Retina (tissue), 1 donor: ENCODE measurements around the gene A1BG.
A peak's percentile ranks its signal among the peaks of the same experiment; 100 is the strongest.
"Not testable (repeated sequence)": the region's sequence is repeated elsewhere in the genome, so short reads cannot be mapped to it uniquely, and the experiment has no call there.

ENCODE experiments used
- DNase-seq: peaks from one replicate; pipeline ENCODE4 v3.0.0-alpha.2; 2016

The A1BG gene

GRCh38 chr19:58356766-58357480 lies 3.6 kb upstream of the A1BG start:
- peak; percentile 52 for DNase-seq

GRCh38 chr19:58355908-58356765 lies 2.8 kb upstream of the A1BG start:
- DNase-seq = peak; percentile 62

- no peak for DNase-seq
These were observed 2.0 kb upstream of the A1BG start for GRCh38 chr19:58355215-58355796.

- no peak for DNase-seq
These were observed 1.3 kb upstream of the A1BG start for GRCh38 chr19:58354478-58355030.

- no peak for DNase-seq
These were observed 605 bp upstream of the A1BG start for GRCh38 chr19:58353717-58354477.

GRCh38 chr19:58351990-58352755 lies 1.1 kb downstream of the A1BG start:
- DNase-seq = no peak

GRCh38 chr19:58351558-58351878 lies 1.8 kb downstream of the A1BG start:
- no peak for DNase-seq

- DNase-seq = no peak
These were observed 2.3 kb downstream of the A1BG start for GRCh38 chr19:58350871-58351557.

- peak; percentile 78 for DNase-seq
These were observed 3.1 kb downstream of the A1BG start for GRCh38 chr19:58350001-58350861.

GRCh38 chr19:58349590-58349989 lies 3.7 kb downstream of the A1BG start:
- DNase-seq = no peak

GRCh38 chr19:58348080-58348479 lies 5.2 kb downstream of the A1BG start:
- DNase-seq = not testable (repeated sequence)

GRCh38 chr19:58346961-58347929 lies 6.0 kb downstream of the A1BG start:
- peak; percentile 87 for DNase-seq

- no peak for DNase-seq
These were observed 7.7 kb downstream of the A1BG start for GRCh38 chr19:58345558-58345957.

GRCh38 chr19:58338825-58339558 lies 14.3 kb downstream of the A1BG start:
- no peak for DNase-seq

- no peak for DNase-seq
These were observed 15.0 kb downstream of the A1BG start for GRCh38 chr19:58338336-58338735.

- DNase-seq = no peak
These were observed 16.5 kb downstream of the A1BG start for GRCh38 chr19:58336820-58337219.

- no peak for DNase-seq
These were observed 17.1 kb downstream of the A1BG start for GRCh38 chr19:58336216-58336615.

- DNase-seq = no peak
These were observed 17.7 kb downstream of the A1BG start for GRCh38 chr19:58335630-58336029.
